OCI-M1 (cell line): ENCODE results near the gene ACTL6B.

Experiments used
- DNase-seq: peaks from one replicate; lab custom pipeline; 2025; lab: John Stamatoyannopoulos, UW

The ACTL6B gene

DNA sequence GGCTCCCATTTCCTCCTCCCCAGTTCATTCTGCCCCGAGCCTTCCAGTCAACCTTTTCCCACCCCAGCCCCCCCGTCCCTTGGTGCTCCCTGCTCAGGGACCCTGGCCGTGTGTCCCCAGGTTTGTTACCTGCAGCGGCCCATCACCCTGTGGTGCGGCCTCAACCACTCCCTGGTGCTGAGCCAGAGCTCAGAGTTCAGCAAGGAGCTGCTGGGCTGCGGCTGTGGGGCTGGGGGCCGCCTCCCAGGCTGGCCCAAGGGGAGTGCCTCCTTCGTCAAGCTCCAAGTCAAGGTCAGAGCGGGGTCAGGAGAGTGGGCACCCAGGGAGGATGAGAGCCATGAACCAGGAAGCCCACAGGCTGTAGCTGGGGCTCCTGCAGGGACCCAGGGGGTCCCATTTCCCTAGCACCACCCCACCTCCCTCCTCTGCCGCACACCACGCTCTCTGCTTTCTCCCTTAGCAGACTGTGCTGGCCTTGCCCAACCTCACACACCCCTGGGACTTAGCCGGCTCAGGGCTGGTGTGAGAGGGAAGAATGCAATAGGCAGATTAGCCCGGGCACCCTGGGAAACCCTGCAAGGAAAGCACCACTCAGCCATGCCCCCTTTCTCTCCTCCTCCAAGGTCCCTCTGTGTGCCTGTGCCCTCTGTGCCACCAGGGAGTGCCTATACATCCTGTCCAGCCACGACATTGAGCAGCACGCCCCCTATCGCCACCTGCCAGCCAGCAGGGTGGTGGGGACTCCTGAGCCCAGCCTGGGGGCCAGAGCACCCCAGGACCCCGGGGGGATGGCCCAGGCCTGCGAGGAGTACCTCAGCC lies 56.1 kb downstream of the ACTL6B start:
- no peak for DNase-seq

DNA sequence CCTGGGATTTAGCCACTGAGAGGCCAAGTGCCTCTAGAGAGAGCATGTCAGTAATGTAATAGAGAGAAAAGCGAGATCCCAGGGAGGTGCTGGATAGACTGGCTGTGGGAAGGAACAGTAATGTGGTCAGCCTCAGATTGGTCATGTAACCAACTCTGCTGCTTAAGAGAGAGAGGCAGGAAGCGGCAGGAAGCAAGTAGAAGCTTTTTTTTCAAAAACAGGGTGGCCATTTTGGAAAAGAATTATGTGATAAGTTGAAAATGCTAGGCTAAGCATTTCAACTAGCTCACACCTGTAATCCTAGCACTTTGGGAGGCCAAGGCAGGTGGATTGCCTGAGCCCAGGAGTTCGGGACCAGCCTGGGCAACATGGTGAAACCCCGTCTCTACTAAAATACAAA lies 57.8 kb downstream of the ACTL6B start:
- DNase-seq = peak; percentile 37

- DNase-seq = no peak
These were observed 61.1 kb downstream of the ACTL6B start for GRCh38 chr7:100595188-100595587.
